ENCODE data around the gene PDE7B. TPM values are rescaled to one million over a fixed set of nuclear protein-coding genes. Genes with fewer than 3 reads are reported as not detected.

Gene PDE7B
- total and polyA plus RNA-seq, 9 of the 15 experiments (the other 6 are each of a cell fraction or from before 2014, with no cell fraction given), result 0.01 TPM; not detected in 8

- no peak overlapping the region for H2AFZ ChIP-seq (ENCODE audit: low read depth, low read length)
- no peaks in the 10 kb centered on the region for H3K9me3 ChIP-seq (replicated peaks; ENCODE audit: control insufficient read depth, insufficient read depth, low read depth, low read length)
- ATAC-seq, result no peak
- WGBS (ENCODE audit: insufficient coverage, low coverage, missing lambda C conversion rate), result 1% methylated on average over 4 of the region's 4 CpGs
- ChIA-PET POLR2A (no interaction called here), CTCF (ENCODE audit: low intra/inter-chr PET ratio) (no interaction called here)
- intact Hi-C loops (cut with micrococcal nuclease) (no loop called here), in situ Hi-C loops (cut with MboI) (no loop called here)
- no peak overlapping the region for H3K4me3 ChIP-seq
- H3K9me1 ChIP-seq (ENCODE audit: control insufficient read depth, insufficient read depth, low read length), result no peaks in the 10 kb centered on the region
- no peak for TF ChIP-seq CBFA2T3 (IDR thresholded peaks at IDR 0.05)
- TF ChIP-seq MAFF (IDR thresholded peaks at IDR 0.05; ENCODE audit: low read length), result no peak
- no peak for TF ChIP-seq ZNF354B (CRISPR knock-in tag; IDR thresholded peaks at IDR 0.05)
- no peak for TF ChIP-seq NFE2 (IDR thresholded peaks at IDR 0.05; ENCODE audit: low read depth)
- no peak for TF ChIP-seq CLOCK (CRISPR knock-in tag; IDR thresholded peaks at IDR 0.05; ENCODE audit: borderline replicate concordance)
- no peak for TF ChIP-seq NCOA1 (IDR thresholded peaks at IDR 0.05; ENCODE audit: low read depth)
- TF ChIP-seq ELF1 (tag; IDR thresholded peaks at IDR 0.05), result no peak
- TF ChIP-seq BRD9 (IDR thresholded peaks at IDR 0.05; ENCODE audit: low read depth, partially characterized antibody), result no peak
- no peak for TF ChIP-seq SAFB (IDR thresholded peaks at IDR 0.05; ENCODE audit: borderline replicate concordance, low read depth, low read length)
- TF ChIP-seq TEAD4 (IDR thresholded peaks at IDR 0.05; ENCODE audit: low read length), result no peak
- no peak for TF ChIP-seq TEAD4 (CRISPR knock-in tag; IDR thresholded peaks at IDR 0.05; ENCODE audit: borderline replicate concordance)
- TF ChIP-seq PCBP2 (IDR thresholded peaks at IDR 0.05; ENCODE audit: low read depth, low read length, poor library complexity, severe bottlenecking), result no peak
- TF ChIP-seq HDAC8 (tag; IDR thresholded peaks at IDR 0.05), result no peak
- no peak for TF ChIP-seq TOE1 (IDR thresholded peaks at IDR 0.05; ENCODE audit: borderline replicate concordance)
- no peak for TF ChIP-seq TOE1 (CRISPR knock-in tag; IDR thresholded peaks at IDR 0.05; ENCODE audit: borderline replicate concordance, low read depth)
- no peak for TF ChIP-seq ZNF584 (CRISPR knock-in tag; IDR thresholded peaks at IDR 0.05; ENCODE audit: low read depth)
- TF ChIP-seq ZNF695 (CRISPR knock-in tag; IDR thresholded peaks at IDR 0.05), result no peak
- no peak for TF ChIP-seq ZNF639 (CRISPR knock-in tag; conservative IDR thresholded peaks at IDR 0.05 in 1 of 2, IDR thresholded peaks at IDR 0.05 in 1 of 2)
- H3K27me3 ChIP-seq (ENCODE audit: control insufficient read depth in 2 of 2, insufficient read depth in 2 of 2, low read length in 2 of 2), result peaks cover 6 to 16% of the 10 kb centered on the region in 2 experiments; a peak in 4 of 5 replicates
- no peak for FAIRE-seq
- no peak overlapping the region for H3K27ac ChIP-seq (ENCODE audit: extremely low read depth, low read depth, low read length)
- no peaks in the 10 kb centered on the region for H3K4me1 ChIP-seq (replicated peaks in 1 of 2; ENCODE audit: control insufficient read depth in 2 of 2, insufficient read depth in 2 of 2, low read length in 2 of 2)
- no peaks in the 10 kb centered on the region for H3K79me2 ChIP-seq (ENCODE audit: control insufficient read depth, insufficient read depth, low read length)
- BruUV-seq (replicated peaks), result no TSS peak
- no peak for DNase-seq (ENCODE audit: extremely low read depth in 1 of 4, low spot score in 3 of 4)
- H3K9ac ChIP-seq (ENCODE audit: insufficient read depth in 1 of 2, low read depth in 2 of 2, low read length in 2 of 2), result no peak overlapping the region
- H3K36me3 ChIP-seq (ENCODE audit: control insufficient read depth, insufficient read depth, low read length), result no peaks in the 10 kb centered on the region
- no peak overlapping the region for H3K4me2 ChIP-seq (ENCODE audit: insufficient read depth, low read length)
- no peaks in the 10 kb centered on the region for H4K20me1 ChIP-seq (replicated peaks; ENCODE audit: control insufficient read depth, insufficient read depth, low read length)
Measured at GRCh38 chr6:136158387-136158821, 306.9 kb downstream of the PDE7B start.
